Choroid plexus epithelial cell (primary cell): ENCODE measurements around the gene WDR47.
"Not testable (repeated sequence)": the region's sequence is repeated elsewhere in the genome, so short reads cannot be mapped to it uniquely, and the experiment has no call there.

Experiments
- DNase-seq: peaks from one replicate; pipeline ENCODE4 v3.0.0-alpha.2; 2010; ENCODE audit warnings: low read depth
- H3K4me3 ChIP-seq: 2 replicates; pipeline ENCODE4 v1.5.1; 2011; ENCODE audit warnings: low read depth, mild to moderate bottlenecking, control low read depth, low read length, moderate library complexity
- TF ChIP-seq, protein P1 (sequence below): conservative IDR thresholded peaks from 2 replicates; pipeline ENCODE4 v1.5.1; 2011; ENCODE audit warnings: low read depth, mild to moderate bottlenecking, control low read depth, inconsistent platforms, low read length, moderate library complexity

The WDR47 gene

DNA sequence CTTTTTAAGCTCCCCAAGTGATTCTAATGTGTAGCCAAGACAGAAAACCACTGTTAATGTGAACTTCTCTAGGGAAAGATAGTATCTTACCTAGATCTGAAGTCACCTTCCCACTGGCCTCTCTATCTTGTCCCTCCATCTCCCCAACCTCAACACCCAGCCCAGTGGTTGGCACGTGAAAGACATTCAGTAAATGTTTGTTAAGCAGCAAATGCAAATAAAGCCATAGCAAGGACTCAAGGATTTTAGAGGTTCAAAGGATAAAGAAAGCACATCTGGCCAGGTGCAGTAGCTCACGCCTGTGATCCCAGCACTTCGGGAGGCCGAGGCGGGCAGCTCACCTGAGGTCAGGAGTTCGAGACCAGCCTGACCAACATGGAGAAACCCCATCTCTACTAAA lies 88.5 kb downstream of the WDR47 start:
- no peak overlapping the region for H3K4me3 ChIP-seq
- TF ChIP-seq, protein P1, sequence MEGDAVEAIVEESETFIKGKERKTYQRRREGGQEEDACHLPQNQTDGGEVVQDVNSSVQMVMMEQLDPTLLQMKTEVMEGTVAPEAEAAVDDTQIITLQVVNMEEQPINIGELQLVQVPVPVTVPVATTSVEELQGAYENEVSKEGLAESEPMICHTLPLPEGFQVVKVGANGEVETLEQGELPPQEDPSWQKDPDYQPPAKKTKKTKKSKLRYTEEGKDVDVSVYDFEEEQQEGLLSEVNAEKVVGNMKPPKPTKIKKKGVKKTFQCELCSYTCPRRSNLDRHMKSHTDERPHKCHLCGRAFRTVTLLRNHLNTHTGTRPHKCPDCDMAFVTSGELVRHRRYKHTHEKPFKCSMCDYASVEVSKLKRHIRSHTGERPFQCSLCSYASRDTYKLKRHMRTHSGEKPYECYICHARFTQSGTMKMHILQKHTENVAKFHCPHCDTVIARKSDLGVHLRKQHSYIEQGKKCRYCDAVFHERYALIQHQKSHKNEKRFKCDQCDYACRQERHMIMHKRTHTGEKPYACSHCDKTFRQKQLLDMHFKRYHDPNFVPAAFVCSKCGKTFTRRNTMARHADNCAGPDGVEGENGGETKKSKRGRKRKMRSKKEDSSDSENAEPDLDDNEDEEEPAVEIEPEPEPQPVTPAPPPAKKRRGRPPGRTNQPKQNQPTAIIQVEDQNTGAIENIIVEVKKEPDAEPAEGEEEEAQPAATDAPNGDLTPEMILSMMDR = no peak
- DNase-seq = no peak

DNA sequence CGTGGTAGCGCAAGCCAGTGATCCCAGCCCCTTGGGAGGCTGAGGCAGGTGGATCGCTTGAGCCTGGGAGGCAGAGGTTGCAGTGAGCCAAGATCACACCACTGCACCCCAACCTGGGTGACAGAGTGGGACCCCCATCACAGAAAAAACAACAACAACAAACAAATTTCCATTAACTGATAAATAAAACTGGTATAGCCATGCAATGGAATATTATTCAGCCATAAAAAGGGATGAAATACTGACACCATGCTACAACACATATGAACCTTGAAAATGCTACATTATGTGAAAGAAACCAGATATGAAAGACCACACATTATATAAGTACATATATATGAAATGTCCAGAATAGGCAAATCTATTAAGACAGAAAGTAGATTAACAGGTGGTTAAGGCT lies 90.7 kb downstream of the WDR47 start:
- no peak overlapping the region for H3K4me3 ChIP-seq
- TF ChIP-seq, protein P1 = no peak

DNA sequence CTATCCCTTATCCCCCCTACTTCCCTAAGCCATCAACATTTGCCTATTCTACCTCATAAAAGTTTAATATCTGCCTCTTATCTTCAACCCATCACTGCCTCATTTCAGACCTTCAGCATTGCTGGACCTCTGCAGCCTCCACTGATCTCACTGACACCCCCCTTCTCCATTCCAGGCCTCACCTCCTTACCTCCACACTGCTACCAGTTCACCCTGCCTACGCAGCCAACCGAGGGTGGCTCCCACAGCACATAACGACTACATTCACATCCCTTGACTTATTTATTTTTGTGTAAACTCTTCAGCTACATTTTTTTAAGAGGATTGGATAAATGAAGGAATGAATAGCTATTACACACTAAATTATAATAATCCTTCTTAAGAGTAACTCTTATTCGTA lies 92.9 kb downstream of the WDR47 start:
- TF ChIP-seq, protein P1 = no peak
- no peak overlapping the region for H3K4me3 ChIP-seq
- no peak for DNase-seq

More for the DNA sequence above, 90.7 kb downstream of the WDR47 start:
- no peak for DNase-seq

DNA sequence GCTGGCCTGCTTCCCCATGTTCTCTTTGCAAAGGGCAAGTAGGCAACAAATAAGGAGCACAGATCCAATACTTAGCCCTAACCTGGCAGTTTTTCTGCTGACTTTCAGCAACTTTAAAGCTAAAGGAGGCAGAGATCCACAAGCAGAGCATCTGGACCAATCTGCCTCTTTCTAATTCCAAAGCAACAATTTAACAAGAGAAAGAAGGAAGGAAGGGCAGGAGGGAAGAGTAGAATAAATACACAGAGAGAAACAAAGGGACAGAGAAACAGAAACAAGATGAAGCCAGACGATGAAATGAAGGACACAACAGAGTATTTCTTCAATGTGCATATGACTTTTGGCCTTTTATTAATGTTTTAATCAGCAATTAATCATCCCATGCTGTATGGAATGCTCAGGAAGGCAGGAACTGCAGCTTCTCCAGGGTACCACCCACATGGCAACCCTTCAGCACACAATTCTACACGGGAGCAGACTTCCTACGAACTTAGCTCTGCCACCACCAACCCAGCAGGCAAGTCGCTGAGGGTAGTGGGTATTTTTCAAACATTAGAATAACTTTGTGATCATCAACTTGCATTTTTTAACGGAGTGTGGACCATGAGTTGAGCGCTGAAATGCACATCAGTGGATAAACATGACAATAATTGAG lies 93.9 kb downstream of the WDR47 start:
- H3K4me3 ChIP-seq = peak overlapping the region; percentile 36
- TF ChIP-seq, protein P1 = no peak
- DNase-seq = peak; percentile 17

DNA sequence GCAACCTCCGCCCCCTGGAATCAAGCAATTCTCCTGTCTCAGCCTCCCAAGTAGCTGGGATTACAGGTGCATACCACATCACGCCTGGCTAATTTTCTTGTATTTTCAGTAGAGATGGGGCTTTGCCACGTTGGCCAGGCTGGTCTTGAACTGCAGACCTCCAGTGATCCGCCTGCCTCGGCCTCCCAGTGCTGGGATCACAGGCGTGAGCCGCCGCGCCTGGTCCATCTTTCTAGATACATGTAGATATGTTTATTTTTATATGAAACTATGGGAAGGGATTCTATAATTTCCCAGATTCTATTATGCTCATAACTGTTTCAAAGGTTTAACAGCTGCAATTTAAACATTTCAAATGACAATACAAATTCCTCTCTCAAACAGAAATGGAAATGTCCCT lies 105.7 kb downstream of the WDR47 start:
- H3K4me3 ChIP-seq = no peak overlapping the region
- DNase-seq = no peak
- TF ChIP-seq, protein P1 = no peak

DNA sequence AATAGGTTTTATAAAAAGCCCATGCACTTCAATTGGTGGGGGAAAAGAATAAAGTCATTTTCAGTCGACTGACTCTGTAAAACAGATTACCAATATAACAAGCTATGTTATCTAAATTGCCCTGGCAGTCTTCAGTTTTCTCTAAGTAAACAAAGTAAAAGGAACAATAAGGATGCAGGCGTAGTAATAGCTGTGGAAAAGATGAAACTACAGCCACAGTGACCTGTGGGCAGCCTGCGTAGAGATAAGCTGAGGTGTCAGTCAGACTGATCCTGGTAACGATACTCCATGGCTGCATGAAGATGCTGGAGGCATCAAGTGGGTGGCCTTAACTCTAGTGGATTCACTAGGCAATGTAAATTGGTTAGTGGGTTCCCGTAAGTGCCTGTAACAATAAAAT lies 108.0 kb downstream of the WDR47 start:
- TF ChIP-seq, protein P1 = no peak
- DNase-seq = no peak
- no peak overlapping the region for H3K4me3 ChIP-seq

DNA sequence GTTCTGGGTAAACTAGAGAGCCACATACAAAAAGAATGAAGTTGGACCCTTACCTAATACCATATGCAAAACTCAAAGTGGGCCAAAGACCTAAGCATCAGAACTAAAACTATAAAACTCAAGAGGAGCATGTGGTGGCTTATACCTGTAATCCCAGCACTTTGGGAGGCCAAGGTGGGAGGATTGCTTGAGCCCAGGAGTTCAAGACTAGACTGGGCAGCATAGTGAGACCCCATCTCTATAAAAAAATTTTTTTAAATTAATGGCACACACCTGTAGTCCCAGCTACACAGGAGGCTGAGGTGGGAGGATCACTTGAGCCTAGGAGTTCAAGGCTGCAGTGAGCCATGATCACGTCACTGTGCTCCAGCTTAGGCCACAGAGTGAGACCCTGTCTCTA lies 114.3 kb downstream of the WDR47 start:
- H3K4me3 ChIP-seq, DNase-seq: not testable (repeated sequence)
